Parathyroid adenoma (tissue), 2 donors: Measurements from ENCODE around the gene SMG7.

Experiments
- H2AFZ ChIP-seq: fragments of 300-600 bp; sonication (generic); one replicate; pipeline ENCODE4 v1.7.0; 2017; ENCODE audit warnings: antibody characterized with exemption, mild to moderate bottlenecking
- H3K27ac ChIP-seq: fragments of 300-600 bp; sonication (generic); one replicate; pipeline ENCODE4 v1.7.0; 2017
- H3K27me3 ChIP-seq: fragments of 300-600 bp; sonication (generic); one replicate; pipeline ENCODE4 v1.7.0; 2017; ENCODE audit warnings: low read length; ENCODE audit not compliant: control insufficient read depth, insufficient read depth
- H3K36me3 ChIP-seq: fragments of 300-600 bp; sonication (generic); one replicate; pipeline ENCODE4 v1.7.0; 2017; ENCODE audit warnings: low read length; ENCODE audit not compliant: control insufficient read depth, insufficient read depth
- H3K4me1 ChIP-seq: fragments of 300-600 bp; sonication (generic); one replicate; pipeline ENCODE4 v1.7.0; 2017; ENCODE audit warnings: control low read depth
- H3K4me2 ChIP-seq: fragments of 300-600 bp; sonication (generic); one replicate; pipeline ENCODE4 v1.7.0; 2017; ENCODE audit warnings: low read length
- H3K4me3 ChIP-seq: fragments of 300-600 bp; sonication (generic); one replicate; pipeline ENCODE4 v1.7.0; 2017; ENCODE audit warnings: low read depth, low read length
- H3K79me2 ChIP-seq: fragments of 300-600 bp; sonication (generic); one replicate; pipeline ENCODE4 v1.7.0; 2017; ENCODE audit warnings: control low read depth
- H3K9ac ChIP-seq: fragments of 300-600 bp; sonication (generic); one replicate; pipeline ENCODE4 v1.7.0; 2017; ENCODE audit warnings: mild to moderate bottlenecking
- H3K9me3 ChIP-seq: fragments of 300-600 bp; sonication (generic); one replicate; pipeline ENCODE4 v1.7.0; 2017; ENCODE audit warnings: low read length; ENCODE audit not compliant: control insufficient read depth
- TF ChIP-seq, protein P1 (sequence below): fragments of 300-600 bp; sonication (generic); IDR thresholded peaks from one replicate; pipeline ENCODE4 v1.7.0; 2017; ENCODE audit warnings: antibody characterized with exemption, mild to moderate bottlenecking
- donor health status: primary hyperparathyroidism.

The SMG7 gene

DNA sequence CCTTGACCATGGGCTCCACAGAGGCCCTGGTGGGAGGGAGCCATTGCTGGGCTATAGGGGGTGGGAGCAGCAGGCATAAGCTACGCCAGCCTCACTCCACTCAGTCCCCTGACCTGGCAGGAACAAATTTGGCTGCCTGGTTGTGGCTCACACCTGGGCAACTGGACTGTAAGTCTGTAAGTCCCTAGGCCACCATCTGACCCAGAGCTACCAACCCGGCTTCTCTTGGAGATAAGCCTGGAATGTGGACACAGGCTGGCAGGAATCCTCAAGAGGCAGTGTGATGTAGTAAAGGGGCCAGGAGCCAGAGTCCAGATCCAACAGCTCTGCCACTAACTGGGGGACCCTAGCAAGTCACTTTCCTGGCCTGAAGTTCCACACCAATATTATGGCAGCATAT is 106.6 kb downstream of the SMG7 start:
- Histone ChIP-seq H3K27me3 (no peaks in the 10 kb centered on the region), H3K4me1 (no peaks in the 10 kb centered on the region), H2AFZ (no peak overlapping the region), H3K9ac (no peak overlapping the region), H3K27ac (no peak overlapping the region), H3K9me3 (no peaks in the 10 kb centered on the region), H3K4me3 (no peak overlapping the region), H3K79me2 (no peaks in the 10 kb centered on the region), H3K4me2 (no peak overlapping the region), H3K36me3 (no peaks in the 10 kb centered on the region)
- TF ChIP-seq, protein P1, sequence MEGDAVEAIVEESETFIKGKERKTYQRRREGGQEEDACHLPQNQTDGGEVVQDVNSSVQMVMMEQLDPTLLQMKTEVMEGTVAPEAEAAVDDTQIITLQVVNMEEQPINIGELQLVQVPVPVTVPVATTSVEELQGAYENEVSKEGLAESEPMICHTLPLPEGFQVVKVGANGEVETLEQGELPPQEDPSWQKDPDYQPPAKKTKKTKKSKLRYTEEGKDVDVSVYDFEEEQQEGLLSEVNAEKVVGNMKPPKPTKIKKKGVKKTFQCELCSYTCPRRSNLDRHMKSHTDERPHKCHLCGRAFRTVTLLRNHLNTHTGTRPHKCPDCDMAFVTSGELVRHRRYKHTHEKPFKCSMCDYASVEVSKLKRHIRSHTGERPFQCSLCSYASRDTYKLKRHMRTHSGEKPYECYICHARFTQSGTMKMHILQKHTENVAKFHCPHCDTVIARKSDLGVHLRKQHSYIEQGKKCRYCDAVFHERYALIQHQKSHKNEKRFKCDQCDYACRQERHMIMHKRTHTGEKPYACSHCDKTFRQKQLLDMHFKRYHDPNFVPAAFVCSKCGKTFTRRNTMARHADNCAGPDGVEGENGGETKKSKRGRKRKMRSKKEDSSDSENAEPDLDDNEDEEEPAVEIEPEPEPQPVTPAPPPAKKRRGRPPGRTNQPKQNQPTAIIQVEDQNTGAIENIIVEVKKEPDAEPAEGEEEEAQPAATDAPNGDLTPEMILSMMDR = no peak

DNA sequence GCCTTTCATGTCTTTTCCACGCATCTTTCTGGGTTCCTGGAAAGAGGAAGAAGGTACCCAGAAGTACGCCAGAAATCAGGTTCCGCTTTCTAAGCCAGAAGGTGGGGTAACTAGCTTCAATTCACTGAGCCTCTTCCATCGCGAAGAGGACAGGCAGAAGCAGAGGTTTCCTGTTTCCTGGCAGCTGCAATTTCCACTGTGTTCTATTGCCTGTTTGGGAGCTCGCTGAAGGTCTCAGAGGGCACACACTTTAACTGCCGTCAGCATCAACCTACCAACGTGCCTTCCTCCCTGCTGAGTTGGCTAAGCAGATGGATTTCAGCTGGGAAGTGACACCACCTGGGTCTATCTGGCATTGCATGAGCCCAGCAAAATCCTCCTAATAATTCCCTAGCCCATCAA is 108.0 kb downstream of the SMG7 start:
- TF ChIP-seq, protein P1 = no peak
- H2AFZ ChIP-seq = peak overlapping the region; percentile 46
- no peaks in the 10 kb centered on the region for H3K9me3 ChIP-seq
- no peak overlapping the region for H3K9ac ChIP-seq
- no peaks in the 10 kb centered on the region for H3K36me3 ChIP-seq
- no peak overlapping the region for H3K4me3 ChIP-seq
- H3K27ac ChIP-seq = no peak overlapping the region
- no peak overlapping the region for H3K4me2 ChIP-seq
- H3K79me2 ChIP-seq = no peaks in the 10 kb centered on the region
- H3K27me3 ChIP-seq = no peaks in the 10 kb centered on the region
- H3K4me1 ChIP-seq = no peaks in the 10 kb centered on the region

DNA sequence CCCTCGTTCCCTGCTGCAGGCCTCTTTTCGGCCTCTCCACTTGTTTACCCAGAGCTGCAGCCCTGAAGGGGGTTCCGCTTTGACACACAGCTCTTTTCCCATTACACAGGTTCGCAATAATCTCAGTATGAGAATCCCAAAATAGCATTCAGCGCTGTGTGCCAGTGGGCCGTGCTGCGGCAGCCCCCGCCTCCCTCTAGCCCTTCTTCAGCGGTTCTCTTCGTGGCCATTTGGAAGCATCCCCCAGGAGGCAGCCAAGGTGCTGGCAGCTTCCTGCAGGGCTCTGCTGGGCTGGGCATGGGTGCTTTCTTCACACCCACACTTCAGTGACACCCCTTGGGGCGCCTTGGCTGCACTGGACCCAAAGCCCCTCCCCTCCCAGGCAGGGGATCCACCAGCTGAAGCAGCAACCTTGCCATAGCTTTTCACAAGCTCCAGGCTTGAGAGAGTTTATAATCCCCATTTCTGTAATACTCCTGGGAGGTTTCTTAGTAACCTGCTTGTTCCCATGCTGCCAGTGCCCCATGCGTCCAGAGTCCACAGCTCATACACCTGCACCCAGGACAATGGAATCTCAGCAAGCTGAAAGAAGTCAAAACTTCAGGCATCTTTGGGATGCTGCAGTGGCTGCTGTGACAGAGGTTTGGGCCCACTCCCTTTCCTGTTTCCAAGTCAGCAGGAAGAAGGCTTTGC is 109.9 kb downstream of the SMG7 start:
- H3K79me2 ChIP-seq = no peaks in the 10 kb centered on the region

DNA sequence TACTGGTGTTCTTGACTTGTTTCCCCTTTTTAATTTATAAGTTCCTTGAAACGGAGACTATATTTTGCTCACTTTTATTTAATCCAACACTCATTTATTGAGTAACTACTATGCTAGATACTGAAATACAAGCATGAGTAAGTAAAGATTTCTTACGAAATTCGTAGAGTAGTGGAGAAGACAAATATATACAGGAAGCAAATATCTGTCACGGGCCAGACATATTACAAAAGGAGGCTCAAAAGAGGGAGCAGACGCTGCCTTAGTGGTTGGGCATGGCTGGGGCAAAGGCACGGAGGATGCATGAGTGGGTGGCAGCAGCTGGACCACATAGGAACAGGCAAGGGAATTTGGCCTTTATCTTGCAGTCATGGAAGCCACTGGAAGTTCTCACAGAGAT is 111.2 kb downstream of the SMG7 start:
- Histone ChIP-seq H3K4me2 (no peak overlapping the region), H3K9me3 (no peaks in the 10 kb centered on the region), H2AFZ (no peak overlapping the region), H3K9ac (no peak overlapping the region), H3K36me3 (no peaks in the 10 kb centered on the region), H3K4me3 (no peak overlapping the region), H3K27ac (no peak overlapping the region), H3K79me2 (no peaks in the 10 kb centered on the region), H3K27me3 (no peaks in the 10 kb centered on the region), H3K4me1 (no peaks in the 10 kb centered on the region)
- TF ChIP-seq, protein P1 = no peak

More for the DNA sequence above, 109.9 kb downstream of the SMG7 start:
- Histone ChIP-seq H3K4me1 (no peaks in the 10 kb centered on the region), H3K36me3 (no peaks in the 10 kb centered on the region), H3K27ac (no peak overlapping the region), H2AFZ (no peak overlapping the region), H3K4me3 (no peak overlapping the region), H3K4me2 (no peak overlapping the region), H3K9me3 (no peaks in the 10 kb centered on the region), H3K9ac (no peak overlapping the region), H3K27me3 (no peaks in the 10 kb centered on the region)
- TF ChIP-seq, protein P1 = no peak

DNA sequence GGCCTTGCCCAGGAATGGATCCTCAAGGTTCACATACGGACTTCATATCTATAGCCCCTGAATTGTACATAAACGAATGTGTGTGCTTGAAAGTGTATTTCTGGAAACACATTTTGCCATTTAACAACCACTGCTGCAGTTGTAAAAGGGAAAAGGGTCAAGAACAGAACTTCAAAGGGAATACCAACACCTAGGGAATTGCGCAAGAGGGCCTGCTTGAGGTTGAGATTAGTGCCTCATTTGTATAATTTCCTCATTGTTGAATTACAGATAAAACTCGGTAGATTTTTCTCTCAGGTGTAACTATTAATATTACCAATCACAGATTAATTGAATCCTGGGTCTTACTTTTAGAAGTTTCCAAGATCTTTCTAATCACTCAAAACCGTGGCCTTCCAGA is 111.8 kb downstream of the SMG7 start:
- H3K4me1 ChIP-seq = no peaks in the 10 kb centered on the region
- H3K9me3 ChIP-seq = no peaks in the 10 kb centered on the region
- H3K27ac ChIP-seq = no peak overlapping the region
- H3K9ac ChIP-seq = no peak overlapping the region
- no peaks in the 10 kb centered on the region for H3K79me2 ChIP-seq
- no peak overlapping the region for H2AFZ ChIP-seq
- TF ChIP-seq, protein P1 = no peak
- no peak overlapping the region for H3K4me3 ChIP-seq
- H3K4me2 ChIP-seq = no peak overlapping the region
- H3K36me3 ChIP-seq = no peaks in the 10 kb centered on the region
- H3K27me3 ChIP-seq = no peaks in the 10 kb centered on the region
